Ascending aorta (tissue), 2 donors: ENCODE measurements around the gene KCNF1. TPM values are rescaled to one million over a fixed set of nuclear protein-coding genes. Genes with fewer than 3 reads are reported as not detected.

Experiments
- DNase-seq, 2 donors: peaks; one replicate each; pipeline ENCODE4 v3.0.0-alpha.2; 2019; ENCODE audit warnings: low spot score in 2 of 2
- H3K27ac ChIP-seq, 2 donors: fragments of 200-600 bp; sonication (generic); one replicate each; pipeline ENCODE4 v1.5.1; 2016 to 2017; ENCODE audit warnings: mild to moderate bottlenecking in 1 of 2
- H3K27me3 ChIP-seq: fragments of 200-600 bp; sonication (generic); one replicate; pipeline ENCODE4 v1.5.1; 2017
- H3K36me3 ChIP-seq, 2 donors: fragments of 200-600 bp; sonication (generic); one replicate each; pipeline ENCODE4 v1.5.1; 2016
- H3K4me1 ChIP-seq, 2 donors: fragments of 200-600 bp; sonication (generic); one replicate each; pipeline ENCODE4 v1.5.1; 2016 to 2017; ENCODE audit warnings: mild to moderate bottlenecking in 1 of 2
- H3K4me3 ChIP-seq, 2 donors: fragments of 200-600 bp; sonication (generic); one replicate each; pipeline ENCODE4 v1.5.1; 2016 to 2017; ENCODE audit warnings: mild to moderate bottlenecking in 1 of 2
- H3K9me3 ChIP-seq, 2 donors: fragments of 200-600 bp; sonication (generic); one replicate each; pipeline ENCODE4 v1.5.1; 2016
- intact Hi-C: fragments of 100-400 bp; cut with DNase I; formaldehyde crosslinking; loops from one replicate; pipeline ENCODE4 v1.15.1; 2023
- total RNA-seq: library from RNA; depleted of rRNA; stranded (reverse); fragments of >200 nt; gene quantifications from one replicate; pipeline ENCODE4 v1.1.0, GENCODE V29; 2016
- TF ChIP-seq, protein P1 (sequence below), 3 experiments: fragments of 200-600 bp in 2 of 3; fragments of 450-650 bp in 1 of 3; sonication (generic) in 2 of 3; IDR thresholded peaks; one replicate each; pipeline ENCODE4 v1.5.1; 2016 to 2019; ENCODE audit warnings: antibody characterized with exemption in 3 of 3, mild to moderate bottlenecking in 1 of 3, moderate library complexity in 1 of 3

KCNF1 gene
- total RNA-seq, 1 donor from 2014 or later: not detected

DNA sequence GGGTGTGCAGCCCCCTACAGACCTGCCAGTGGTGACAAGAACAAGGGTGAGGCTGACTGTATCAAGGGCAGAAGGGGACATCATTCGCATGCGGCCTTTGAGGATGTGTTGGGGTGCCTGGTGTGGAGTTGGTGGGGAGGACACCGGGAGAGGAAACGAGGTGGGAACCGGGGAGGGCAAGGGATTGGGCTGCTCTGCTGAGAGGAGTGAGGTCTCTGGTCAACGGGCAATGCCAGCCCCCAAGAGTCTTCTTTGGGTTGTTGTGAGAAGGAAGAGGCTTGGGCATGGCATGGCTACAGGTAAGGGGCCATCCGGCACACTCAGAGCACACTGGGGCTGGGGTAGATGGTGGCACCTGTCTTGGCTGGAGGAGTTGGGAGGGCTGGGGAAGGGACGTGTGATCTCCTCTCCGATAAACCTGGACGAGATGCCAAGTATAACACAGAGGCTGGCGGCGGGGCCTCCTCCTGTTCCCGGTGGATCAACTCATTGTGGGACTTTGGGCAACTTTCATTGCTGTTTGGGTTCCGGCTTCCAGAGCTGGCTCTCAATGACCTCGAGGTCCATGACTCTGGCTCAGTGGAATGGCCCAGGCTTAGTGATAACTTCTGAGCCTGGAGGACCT lies 37.0 kb downstream of the KCNF1 start:
- intact Hi-C loops: no loop called here
- H3K27ac ChIP-seq: no peak overlapping the region
- H3K4me3 ChIP-seq: no peak overlapping the region
- H3K4me1 ChIP-seq: no peaks in the 10 kb centered on the region
- H3K9me3 ChIP-seq: no peaks in the 10 kb centered on the region
- no peak for DNase-seq
- no peaks in the 10 kb centered on the region for H3K36me3 ChIP-seq
- H3K27me3 ChIP-seq: no peaks in the 10 kb centered on the region
- TF ChIP-seq, protein P1, sequence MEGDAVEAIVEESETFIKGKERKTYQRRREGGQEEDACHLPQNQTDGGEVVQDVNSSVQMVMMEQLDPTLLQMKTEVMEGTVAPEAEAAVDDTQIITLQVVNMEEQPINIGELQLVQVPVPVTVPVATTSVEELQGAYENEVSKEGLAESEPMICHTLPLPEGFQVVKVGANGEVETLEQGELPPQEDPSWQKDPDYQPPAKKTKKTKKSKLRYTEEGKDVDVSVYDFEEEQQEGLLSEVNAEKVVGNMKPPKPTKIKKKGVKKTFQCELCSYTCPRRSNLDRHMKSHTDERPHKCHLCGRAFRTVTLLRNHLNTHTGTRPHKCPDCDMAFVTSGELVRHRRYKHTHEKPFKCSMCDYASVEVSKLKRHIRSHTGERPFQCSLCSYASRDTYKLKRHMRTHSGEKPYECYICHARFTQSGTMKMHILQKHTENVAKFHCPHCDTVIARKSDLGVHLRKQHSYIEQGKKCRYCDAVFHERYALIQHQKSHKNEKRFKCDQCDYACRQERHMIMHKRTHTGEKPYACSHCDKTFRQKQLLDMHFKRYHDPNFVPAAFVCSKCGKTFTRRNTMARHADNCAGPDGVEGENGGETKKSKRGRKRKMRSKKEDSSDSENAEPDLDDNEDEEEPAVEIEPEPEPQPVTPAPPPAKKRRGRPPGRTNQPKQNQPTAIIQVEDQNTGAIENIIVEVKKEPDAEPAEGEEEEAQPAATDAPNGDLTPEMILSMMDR (IDR thresholded peaks at IDR 0.05): no peak

DNA sequence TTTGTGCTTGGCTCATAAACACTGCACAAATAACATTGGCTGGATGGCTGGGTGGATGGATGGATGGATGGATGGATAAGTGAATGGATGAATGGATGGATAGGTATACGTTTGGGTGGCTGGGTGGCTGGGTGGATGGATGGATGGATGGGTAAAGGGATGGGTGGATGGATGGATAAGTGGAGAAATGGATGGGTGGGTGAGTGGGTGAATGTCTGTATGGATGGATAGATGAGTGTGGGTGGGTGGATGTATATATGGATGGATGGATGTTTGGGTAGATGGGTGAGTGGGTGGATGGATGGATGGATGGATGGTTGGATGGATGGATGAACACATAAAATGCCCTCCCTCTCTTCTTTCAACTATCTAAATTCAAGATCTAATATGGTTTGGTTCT lies 38.1 kb downstream of the KCNF1 start:
- TF ChIP-seq, protein P1 (IDR thresholded peaks at IDR 0.05): no peak
- Histone ChIP-seq H3K27me3 (no peaks in the 10 kb centered on the region), H3K36me3 (no peaks in the 10 kb centered on the region), H3K9me3 (no peaks in the 10 kb centered on the region), H3K4me3 (no peak overlapping the region), H3K4me1 (no peaks in the 10 kb centered on the region), H3K27ac (no peak overlapping the region)
- intact Hi-C loops: no loop called here
- no peak for DNase-seq

DNA sequence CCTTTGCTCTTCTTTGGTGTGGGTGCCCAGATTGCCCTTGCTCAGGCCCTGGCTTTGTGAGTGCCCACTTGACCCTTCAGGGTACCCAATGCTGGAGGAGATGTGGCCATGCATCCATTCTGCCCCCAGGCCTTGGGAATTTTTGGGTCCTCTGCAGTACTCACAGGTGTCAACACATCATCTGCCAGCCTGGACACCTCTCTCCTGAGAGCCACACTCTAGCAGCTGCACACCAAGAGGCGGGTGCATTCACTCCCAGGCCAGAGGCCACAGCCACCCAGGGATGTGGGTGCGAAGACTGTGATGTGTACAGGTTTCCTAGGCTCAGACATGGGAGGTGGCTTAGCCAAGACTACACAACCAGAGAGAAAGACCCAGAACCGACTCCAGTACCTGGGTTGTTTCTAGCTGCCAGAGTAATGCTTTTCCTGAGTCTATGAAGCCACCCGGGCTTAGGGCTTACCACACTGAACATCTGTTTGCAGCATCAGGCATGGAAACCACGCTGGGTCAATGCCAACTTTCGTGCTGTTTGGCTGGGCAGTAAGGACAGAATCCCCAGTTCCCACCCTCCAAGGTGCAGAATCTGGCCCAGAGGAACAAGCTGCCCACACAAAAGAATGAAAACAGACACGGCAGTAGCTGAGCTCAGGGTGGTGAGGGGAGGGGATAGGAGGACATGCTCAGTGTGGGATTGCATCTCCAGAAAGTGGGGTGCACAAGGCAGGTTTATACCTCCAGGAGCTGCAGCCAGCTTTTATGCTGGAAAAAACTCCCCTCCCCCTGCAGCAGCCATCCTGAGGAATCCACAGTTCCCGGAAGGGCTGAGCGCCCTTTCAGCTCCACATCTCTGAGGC lies 40.1 kb downstream of the KCNF1 start:
- TF ChIP-seq, protein P1 (IDR thresholded peaks at IDR 0.05): no peak
- intact Hi-C loops: no loop called here

DNA sequence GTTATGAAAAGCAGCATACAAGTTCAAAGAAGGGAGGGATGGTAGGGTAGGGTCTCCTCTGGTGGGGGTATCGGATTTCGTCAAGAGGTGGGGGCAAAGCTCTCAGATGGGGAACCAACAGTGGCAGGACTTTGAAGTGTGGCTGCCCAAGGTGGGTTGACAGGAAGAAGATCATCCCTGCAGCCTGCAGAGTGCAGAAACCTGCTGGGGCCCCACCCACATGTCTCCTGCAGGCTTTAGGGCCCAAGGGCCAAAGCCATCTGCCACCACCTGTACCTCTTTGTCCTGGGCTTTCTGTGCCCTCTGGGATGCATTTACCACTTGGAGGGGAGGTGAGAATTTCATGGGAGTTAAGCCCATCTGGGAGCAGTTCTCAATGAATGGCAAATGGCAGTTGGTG lies 42.7 kb downstream of the KCNF1 start:
- Histone ChIP-seq H3K4me3 (no peak overlapping the region), H3K36me3 (no peaks in the 10 kb centered on the region), H3K9me3 (no peaks in the 10 kb centered on the region), H3K4me1 (no peaks in the 10 kb centered on the region), H3K27ac (no peak overlapping the region), H3K27me3 (no peaks in the 10 kb centered on the region)
- intact Hi-C loops: no loop called here
- TF ChIP-seq, protein P1 (IDR thresholded peaks at IDR 0.05): no peak
- DNase-seq: no peak

More for the DNA sequence above, 40.1 kb downstream of the KCNF1 start:
- Histone ChIP-seq H3K36me3 (no peaks in the 10 kb centered on the region), H3K4me3 (no peak overlapping the region), H3K27ac (no peak overlapping the region), H3K9me3 (no peaks in the 10 kb centered on the region), H3K4me1 (no peaks in the 10 kb centered on the region), H3K27me3 (no peaks in the 10 kb centered on the region)
- DNase-seq: no peak

DNA sequence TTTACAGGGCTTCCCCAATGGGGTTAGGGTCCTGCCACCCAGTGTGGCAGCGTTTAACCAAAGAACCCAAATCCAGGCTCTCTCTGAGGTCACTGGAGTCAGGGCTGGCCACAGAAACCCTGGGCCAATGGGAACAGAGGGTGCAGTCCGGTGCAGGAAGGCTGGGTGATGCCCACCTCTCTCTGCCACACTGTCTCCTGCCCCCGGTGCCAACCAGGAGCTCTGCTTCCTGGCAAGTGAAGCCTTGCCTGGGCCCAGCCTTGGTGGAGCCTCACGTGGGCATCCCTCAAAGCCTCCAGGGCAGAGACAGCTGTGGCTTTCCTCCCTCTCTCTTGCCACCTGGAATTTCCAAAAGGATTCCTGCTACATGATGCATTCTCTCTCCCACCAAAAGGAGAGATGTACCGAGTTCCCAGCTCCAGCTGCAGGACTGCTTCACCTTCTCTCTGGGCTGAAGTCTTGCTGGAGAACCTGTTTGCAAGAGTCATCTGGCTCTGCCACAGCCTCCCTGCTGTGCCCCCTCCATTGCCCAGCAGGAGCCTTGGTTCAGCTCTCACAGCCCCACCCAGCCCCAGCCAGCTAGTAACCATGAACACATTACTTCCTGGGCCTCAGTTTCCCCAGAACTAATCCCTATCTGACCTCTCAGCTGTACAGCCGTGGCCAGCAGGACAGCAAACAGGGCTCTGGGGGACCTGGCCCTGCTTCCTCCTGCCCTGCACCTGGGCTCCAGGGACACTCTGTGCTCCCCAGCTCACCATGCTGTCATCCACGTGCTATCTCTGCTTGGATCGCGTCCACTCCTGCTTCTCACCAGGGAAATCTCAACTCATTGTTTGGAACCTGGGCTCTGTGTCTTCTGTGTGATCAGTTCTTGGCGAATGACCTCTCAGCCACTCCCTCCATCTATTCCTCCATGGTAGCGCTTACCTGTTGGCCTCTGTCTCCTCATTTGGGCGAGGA lies 43.4 kb downstream of the KCNF1 start:
- no peak overlapping the region for H3K27ac ChIP-seq
- no peaks in the 10 kb centered on the region for H3K36me3 ChIP-seq
- intact Hi-C loops: no loop called here
- H3K4me1 ChIP-seq: no peaks in the 10 kb centered on the region
- no peaks in the 10 kb centered on the region for H3K27me3 ChIP-seq
- TF ChIP-seq, protein P1 (IDR thresholded peaks at IDR 0.05): no peak
- no peak overlapping the region for H3K4me3 ChIP-seq
- no peak for DNase-seq
- no peaks in the 10 kb centered on the region for H3K9me3 ChIP-seq
